ENCODE measurements around the gene CCL13. TPM values are rescaled to one million over a fixed set of nuclear protein-coding genes. Genes with fewer than 3 reads are reported as not detected.

The CCL13 gene
- total and polyA plus RNA-seq, 2 experiments from 2014 or later = not detected

DNA sequence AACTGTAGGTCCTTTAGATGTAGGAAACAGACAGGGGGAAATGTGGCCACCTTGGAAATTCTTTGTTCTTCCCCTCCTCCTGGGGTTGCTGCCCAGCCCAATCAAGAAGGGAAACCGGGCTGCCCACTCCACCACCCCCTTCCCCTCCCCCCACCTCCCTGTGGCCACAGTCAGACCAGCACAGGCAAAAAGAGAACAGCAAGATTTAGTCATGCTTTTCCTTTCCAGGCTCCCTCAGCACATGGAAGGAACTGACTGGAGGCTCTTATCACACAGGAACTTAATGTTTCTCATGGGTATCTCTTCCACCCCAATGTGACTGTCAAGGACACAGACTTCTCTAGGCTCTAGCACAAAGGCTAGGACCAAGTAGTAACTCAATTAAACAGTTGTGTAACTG, 9.7 kb downstream of the CCL13 start:
- no peak overlapping the region for H3K4me2 ChIP-seq

DNA sequence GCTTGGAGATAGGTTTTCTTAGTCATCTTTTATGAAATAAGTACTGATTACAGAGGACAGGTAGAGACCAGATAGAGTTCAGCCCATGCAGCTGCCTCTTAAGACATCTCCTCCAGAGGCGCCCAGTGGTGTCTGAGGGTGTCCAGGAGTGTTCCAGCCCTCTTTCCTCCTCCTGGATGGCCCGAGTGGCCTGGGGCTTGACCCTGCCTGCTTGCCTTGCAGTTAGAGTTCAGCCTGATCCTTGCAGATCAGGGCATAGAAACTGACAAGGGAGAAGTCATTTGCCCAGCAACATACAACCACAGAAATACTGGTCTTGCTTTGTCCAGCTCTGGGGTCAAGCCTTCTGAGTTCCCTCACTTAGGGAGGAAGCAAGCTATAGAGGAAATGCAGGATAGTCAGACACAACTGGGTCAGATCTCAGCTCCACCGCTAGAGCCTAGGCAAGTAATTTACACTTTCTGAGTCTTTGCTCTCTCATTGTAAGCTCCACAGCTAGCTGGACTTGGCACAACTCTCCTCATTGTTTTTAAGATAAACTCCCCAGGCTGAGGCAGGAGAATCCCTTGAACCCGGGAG, 10.3 kb downstream of the CCL13 start:
- Histone ChIP-seq H3K4me2 (no peak overlapping the region), H3K9me2 (replicated peaks; ENCODE audit: insufficient read depth) (no peaks in the 10 kb centered on the region), H3K9me3 (ENCODE audit: low read depth) (no peaks in the 10 kb centered on the region), H2AFZ (no peak overlapping the region), H3K4me1 (ENCODE audit: insufficient read depth) (peaks cover 7% of the 10 kb centered on the region), H3K4me3 (no peak overlapping the region), H4K20me1 (ENCODE audit: insufficient read depth, poor library complexity, severe bottlenecking) (no peaks in the 10 kb centered on the region), H3K79me2 (no peaks in the 10 kb centered on the region), H3K27ac (no peak overlapping the region), H3K36me3 (replicated peaks; ENCODE audit: insufficient read depth, low read depth) (no peaks in the 10 kb centered on the region), H3K27me3 (peaks cover 10% of the 10 kb centered on the region)
- DNase-seq (ENCODE audit: low spot score) = no peak
- TF ChIP-seq, protein P1, sequence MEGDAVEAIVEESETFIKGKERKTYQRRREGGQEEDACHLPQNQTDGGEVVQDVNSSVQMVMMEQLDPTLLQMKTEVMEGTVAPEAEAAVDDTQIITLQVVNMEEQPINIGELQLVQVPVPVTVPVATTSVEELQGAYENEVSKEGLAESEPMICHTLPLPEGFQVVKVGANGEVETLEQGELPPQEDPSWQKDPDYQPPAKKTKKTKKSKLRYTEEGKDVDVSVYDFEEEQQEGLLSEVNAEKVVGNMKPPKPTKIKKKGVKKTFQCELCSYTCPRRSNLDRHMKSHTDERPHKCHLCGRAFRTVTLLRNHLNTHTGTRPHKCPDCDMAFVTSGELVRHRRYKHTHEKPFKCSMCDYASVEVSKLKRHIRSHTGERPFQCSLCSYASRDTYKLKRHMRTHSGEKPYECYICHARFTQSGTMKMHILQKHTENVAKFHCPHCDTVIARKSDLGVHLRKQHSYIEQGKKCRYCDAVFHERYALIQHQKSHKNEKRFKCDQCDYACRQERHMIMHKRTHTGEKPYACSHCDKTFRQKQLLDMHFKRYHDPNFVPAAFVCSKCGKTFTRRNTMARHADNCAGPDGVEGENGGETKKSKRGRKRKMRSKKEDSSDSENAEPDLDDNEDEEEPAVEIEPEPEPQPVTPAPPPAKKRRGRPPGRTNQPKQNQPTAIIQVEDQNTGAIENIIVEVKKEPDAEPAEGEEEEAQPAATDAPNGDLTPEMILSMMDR (IDR thresholded peaks at IDR 0.05; ENCODE audit: poor library complexity) = no peak
- TF ChIP-seq EZH2phosphoT487 (IDR thresholded peaks at IDR 0.05; ENCODE audit: low read depth, severe bottlenecking, unreplicated experiment) (no peak), EZH2 (IDR thresholded peaks at IDR 0.05; ENCODE audit: borderline replicate concordance) (no peak)
- 72% methylated on average over 4 of the region's 4 CpGs for WGBS (ENCODE audit: low lambda C conversion rate, missing lambda C conversion rate)

More for the DNA sequence above, 9.7 kb downstream of the CCL13 start:
- Histone ChIP-seq H3K9me2 (replicated peaks; ENCODE audit: insufficient read depth) (no peaks in the 10 kb centered on the region), H3K36me3 (replicated peaks; ENCODE audit: insufficient read depth, low read depth) (no peaks in the 10 kb centered on the region), H3K27ac (no peak overlapping the region), H3K79me2 (no peaks in the 10 kb centered on the region), H3K9me3 (ENCODE audit: low read depth) (no peaks in the 10 kb centered on the region), H4K20me1 (ENCODE audit: insufficient read depth, poor library complexity, severe bottlenecking) (no peaks in the 10 kb centered on the region), H2AFZ (no peak overlapping the region), H3K4me3 (no peak overlapping the region), H3K4me1 (ENCODE audit: insufficient read depth) (peaks cover under 1% of the 10 kb centered on the region), H3K27me3 (peaks cover 10% of the 10 kb centered on the region)
- no peak for DNase-seq (ENCODE audit: low spot score)
- WGBS (ENCODE audit: low lambda C conversion rate, missing lambda C conversion rate) = 63% methylated on average over 1 of the region's 1 CpG
- TF ChIP-seq, protein P1 (IDR thresholded peaks at IDR 0.05; ENCODE audit: poor library complexity) = no peak
- TF ChIP-seq EZH2phosphoT487 (IDR thresholded peaks at IDR 0.05; ENCODE audit: low read depth, severe bottlenecking, unreplicated experiment) (no peak), EZH2 (IDR thresholded peaks at IDR 0.05; ENCODE audit: borderline replicate concordance) (no peak)

DNA sequence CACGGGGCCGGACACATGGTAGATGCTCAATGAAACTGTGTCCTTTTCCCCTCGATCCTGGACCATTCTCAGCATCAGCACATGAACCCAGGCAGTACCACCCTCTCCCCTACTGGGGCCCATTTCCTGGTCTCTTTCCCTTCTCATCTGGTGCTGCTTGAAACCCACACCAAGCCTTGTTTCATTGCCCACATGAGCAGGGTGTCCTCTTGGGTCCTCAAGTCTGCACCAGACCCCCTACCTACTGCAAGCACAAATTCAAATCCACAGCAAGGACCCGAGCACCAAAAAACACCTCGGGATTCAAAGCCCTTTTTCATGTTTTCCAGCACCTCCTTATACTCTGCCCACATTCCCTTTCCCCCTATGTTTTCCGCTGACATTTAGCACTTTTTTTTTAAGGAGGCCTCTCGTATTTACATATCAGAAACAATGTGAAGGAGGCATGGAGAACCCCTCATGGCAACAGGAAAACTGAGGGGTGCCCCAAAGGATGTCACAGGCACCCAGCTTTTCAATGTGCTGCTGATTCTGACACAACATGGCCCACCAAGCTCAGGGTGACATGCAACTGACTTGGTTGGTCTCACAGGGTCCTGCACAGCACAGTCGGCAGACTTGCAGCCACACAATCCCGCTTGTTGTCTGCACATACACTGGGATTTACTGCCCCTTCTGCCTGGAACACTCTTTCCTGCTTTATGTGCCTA, 11.4 kb downstream of the CCL13 start:
- 90% methylated on average over 9 of the region's 9 CpGs for WGBS (ENCODE audit: low lambda C conversion rate, missing lambda C conversion rate)

More for the DNA sequence above, 11.4 kb downstream of the CCL13 start:
- Histone ChIP-seq H4K20me1 (ENCODE audit: insufficient read depth, poor library complexity, severe bottlenecking) (no peaks in the 10 kb centered on the region), H3K36me3 (replicated peaks; ENCODE audit: insufficient read depth, low read depth) (no peaks in the 10 kb centered on the region), H3K9me3 (ENCODE audit: low read depth) (no peaks in the 10 kb centered on the region), H3K79me2 (no peaks in the 10 kb centered on the region), H3K4me2 (no peak overlapping the region), H3K9me2 (replicated peaks; ENCODE audit: insufficient read depth) (no peaks in the 10 kb centered on the region), H3K4me3 (no peak overlapping the region), H3K27me3 (peaks cover 10% of the 10 kb centered on the region), H2AFZ (no peak overlapping the region), H3K27ac (no peak overlapping the region), H3K4me1 (ENCODE audit: insufficient read depth) (peaks cover 11% of the 10 kb centered on the region)
- no peak for DNase-seq (ENCODE audit: low spot score)
- TF ChIP-seq EZH2phosphoT487 (IDR thresholded peaks at IDR 0.05; ENCODE audit: low read depth, severe bottlenecking, unreplicated experiment) (no peak), EZH2 (IDR thresholded peaks at IDR 0.05; ENCODE audit: borderline replicate concordance) (no peak)
- TF ChIP-seq, protein P1 (IDR thresholded peaks at IDR 0.05; ENCODE audit: poor library complexity) = no peak

Data from hepatocyte (in vitro differentiated cells).